GM12873 (cell line): ENCODE results near the gene MOV10.

ENCODE experiments used
- TF ChIP-seq, protein P1 (sequence below): IDR thresholded peaks from 2 replicates; pipeline ENCODE4 v1.5.1; 2012; ENCODE audit warnings: low read depth, mild to moderate bottlenecking, moderate library complexity, low read length, control low read depth; ENCODE audit not compliant: insufficient read depth; ENCODE audit errors: missing control alignments

MOV10 gene

DNA sequence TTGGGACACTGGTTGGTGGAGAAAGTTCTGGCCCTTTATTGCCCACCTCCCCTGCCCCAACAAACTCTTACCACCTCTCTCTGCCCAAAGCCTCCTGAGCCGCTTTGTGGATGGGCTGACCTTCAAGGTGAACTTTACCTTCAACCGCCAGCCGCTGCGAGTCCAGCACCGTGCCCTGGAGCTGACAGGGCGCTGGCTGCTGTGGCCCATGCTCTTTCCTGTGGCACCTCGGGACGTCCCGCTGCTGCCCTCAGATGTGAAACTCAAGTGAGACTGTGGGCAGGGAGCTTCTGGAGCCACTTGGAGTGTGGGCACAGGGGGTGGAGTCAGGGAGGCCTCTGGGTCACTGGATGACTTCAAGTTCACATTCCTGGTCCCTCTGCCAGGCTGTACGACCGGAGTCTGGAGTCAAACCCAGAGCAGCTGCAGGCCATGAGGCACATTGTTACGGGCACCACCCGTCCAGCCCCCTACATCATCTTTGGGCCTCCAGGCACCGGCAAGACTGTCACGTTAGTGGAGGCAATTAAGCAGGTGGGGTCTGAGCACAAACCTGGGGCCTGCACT lies 20.0 kb downstream of the MOV10 start:
- TF ChIP-seq, protein P1, sequence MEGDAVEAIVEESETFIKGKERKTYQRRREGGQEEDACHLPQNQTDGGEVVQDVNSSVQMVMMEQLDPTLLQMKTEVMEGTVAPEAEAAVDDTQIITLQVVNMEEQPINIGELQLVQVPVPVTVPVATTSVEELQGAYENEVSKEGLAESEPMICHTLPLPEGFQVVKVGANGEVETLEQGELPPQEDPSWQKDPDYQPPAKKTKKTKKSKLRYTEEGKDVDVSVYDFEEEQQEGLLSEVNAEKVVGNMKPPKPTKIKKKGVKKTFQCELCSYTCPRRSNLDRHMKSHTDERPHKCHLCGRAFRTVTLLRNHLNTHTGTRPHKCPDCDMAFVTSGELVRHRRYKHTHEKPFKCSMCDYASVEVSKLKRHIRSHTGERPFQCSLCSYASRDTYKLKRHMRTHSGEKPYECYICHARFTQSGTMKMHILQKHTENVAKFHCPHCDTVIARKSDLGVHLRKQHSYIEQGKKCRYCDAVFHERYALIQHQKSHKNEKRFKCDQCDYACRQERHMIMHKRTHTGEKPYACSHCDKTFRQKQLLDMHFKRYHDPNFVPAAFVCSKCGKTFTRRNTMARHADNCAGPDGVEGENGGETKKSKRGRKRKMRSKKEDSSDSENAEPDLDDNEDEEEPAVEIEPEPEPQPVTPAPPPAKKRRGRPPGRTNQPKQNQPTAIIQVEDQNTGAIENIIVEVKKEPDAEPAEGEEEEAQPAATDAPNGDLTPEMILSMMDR, result no peak

DNA sequence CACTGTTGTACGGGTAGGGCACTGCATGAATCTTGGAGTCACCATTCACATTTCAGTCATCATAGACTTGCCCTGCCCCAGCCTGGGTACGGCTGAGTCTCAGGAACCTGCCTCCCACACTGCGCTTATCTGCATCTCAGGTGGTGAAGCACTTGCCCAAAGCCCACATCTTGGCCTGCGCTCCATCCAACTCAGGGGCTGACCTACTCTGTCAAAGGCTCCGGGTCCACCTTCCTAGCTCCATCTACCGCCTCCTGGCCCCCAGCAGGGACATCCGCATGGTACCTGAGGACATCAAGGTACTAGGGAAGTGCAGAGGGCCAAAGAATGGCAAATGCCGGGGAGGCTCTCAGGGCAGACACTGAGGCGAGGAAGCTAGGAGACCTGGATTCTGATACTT lies 20.8 kb downstream of the MOV10 start:
- TF ChIP-seq, protein P1, result no peak

DNA sequence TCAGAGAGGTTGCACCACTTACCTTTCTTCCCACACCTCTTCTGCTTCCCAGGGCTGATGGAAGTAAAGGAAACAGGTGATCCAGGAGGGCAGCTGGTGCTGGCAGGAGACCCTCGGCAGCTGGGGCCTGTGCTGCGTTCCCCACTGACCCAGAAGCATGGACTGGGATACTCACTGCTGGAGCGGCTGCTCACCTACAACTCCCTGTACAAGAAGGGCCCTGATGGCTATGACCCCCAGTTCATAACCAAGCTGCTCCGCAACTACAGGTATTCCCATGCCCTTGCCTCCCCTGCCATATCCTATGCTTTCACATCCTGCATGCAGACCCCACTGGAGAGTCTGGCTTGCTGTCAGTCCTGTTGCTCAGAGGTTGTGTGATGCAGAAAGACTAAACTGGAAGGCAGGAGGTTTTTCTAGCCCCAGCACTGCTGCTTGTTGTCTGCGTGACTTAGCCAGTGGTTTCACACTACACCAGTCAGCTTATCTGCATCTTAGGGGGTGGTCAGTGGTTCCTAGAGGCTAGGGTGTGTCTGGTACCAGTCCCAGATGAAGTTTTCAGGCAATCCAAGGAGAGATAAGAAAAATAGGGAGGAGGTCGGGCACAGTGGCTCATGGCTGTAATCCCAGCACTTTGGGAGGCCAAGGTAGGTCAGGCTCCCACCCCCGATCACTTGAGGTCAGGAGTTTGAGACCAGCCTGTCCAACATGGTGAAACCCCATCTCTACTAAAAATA lies 22.3 kb downstream of the MOV10 start:
- TF ChIP-seq, protein P1, result no peak

DNA sequence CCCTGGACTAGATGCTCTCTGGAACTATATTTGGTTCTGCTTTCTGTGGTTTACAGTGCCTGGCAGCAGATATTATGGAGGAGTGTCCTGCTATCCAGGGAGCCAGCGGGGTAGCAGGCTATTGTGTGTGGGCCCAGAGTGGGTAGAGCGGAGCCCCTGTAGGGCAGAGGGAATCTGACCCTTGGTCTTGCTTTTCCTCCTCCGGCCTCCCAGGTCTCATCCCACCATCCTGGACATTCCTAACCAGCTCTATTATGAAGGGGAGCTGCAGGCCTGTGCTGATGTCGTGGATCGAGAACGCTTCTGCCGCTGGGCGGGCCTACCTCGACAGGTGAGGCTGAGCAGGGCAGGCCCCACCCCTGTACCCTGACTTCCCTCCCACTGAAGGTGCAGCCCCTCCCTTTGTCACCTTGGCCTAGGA lies 23.3 kb downstream of the MOV10 start:
- TF ChIP-seq, protein P1, result no peak

DNA sequence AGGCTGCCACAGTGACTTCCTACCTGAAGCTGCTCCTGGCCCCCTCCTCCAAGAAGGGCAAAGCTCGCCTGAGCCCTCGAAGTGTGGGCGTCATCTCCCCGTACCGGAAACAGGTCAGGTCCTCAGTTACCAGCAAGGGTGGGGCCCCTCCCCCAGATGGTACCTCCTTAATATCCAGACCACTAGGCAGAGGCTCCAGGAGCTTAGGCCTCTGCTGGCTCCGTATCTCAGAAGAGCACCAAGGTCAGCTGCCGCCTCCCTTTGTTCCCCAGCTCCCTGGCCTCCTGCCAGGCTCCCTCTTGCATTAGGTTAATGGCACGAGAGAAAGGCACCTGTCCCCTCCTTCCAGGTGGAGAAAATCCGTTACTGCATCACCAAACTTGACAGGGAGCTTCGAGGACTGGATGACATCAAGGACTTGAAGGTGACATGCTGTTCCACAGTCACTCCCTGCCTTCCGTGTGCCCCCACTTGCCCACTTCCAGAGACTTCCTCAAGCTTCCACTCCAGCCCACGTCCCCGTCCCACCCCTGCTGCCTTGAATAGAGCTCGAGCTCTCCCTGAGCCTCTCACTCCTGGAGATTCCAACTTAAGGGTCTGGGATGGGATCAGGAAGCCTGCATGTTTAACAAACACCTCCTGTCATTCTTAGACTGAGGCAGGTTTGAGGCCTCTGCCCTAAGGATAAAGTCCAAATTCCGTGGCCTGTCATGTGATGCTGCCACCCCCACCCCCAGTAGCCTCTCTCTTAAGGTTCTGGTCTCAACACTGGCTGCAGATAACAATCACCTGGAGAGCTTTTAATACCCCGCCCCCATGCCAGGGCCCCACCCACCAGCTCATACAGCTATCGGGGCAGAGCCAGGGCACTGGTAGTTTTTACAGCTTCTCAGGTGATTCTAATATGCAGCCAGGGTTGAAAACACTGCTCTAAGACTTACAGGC lies 24.2 kb downstream of the MOV10 start:
- TF ChIP-seq, protein P1, result no peak

DNA sequence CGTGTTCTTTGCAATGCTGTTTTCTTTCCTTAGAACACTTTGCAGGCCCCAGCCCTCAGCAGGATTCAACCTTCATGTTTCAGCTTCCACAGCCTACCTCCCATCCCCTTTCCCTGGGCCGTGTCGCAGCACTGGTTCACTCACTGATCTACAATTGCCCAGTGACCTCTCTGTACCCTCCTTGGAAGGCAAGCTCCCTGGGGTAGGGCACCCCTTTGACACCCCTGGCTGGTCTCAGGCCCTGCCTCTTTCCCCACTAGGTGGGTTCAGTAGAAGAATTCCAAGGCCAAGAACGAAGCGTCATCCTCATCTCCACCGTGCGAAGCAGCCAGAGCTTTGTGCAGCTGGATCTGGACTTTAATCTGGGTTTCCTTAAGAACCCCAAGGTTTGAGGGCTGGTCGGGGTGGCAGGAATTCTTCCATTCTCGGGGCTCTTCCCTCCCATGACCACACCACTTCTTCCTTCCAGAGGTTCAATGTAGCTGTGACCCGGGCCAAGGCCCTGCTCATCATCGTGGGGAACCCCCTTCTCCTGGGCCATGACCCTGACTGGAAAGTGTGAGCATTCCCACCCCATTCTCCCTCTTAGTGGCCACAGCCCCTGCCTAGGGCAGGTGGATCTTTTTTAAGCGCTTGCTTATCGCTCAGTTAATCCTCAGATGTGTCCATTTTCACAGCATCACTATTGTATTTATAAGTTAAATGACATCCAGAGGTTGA lies 25.1 kb downstream of the MOV10 start:
- TF ChIP-seq, protein P1, result no peak
